SKM-1 (cell line): ENCODE results near the gene DYNLT3.
A peak's percentile ranks its signal among the peaks of the same experiment; 100 is the strongest.

Source experiments
- DNase-seq: peaks from one replicate; lab custom pipeline; 2025; ENCODE audit not compliant: unreplicated experiment; lab: John Stamatoyannopoulos, UW

DYNLT3 gene

DNA sequence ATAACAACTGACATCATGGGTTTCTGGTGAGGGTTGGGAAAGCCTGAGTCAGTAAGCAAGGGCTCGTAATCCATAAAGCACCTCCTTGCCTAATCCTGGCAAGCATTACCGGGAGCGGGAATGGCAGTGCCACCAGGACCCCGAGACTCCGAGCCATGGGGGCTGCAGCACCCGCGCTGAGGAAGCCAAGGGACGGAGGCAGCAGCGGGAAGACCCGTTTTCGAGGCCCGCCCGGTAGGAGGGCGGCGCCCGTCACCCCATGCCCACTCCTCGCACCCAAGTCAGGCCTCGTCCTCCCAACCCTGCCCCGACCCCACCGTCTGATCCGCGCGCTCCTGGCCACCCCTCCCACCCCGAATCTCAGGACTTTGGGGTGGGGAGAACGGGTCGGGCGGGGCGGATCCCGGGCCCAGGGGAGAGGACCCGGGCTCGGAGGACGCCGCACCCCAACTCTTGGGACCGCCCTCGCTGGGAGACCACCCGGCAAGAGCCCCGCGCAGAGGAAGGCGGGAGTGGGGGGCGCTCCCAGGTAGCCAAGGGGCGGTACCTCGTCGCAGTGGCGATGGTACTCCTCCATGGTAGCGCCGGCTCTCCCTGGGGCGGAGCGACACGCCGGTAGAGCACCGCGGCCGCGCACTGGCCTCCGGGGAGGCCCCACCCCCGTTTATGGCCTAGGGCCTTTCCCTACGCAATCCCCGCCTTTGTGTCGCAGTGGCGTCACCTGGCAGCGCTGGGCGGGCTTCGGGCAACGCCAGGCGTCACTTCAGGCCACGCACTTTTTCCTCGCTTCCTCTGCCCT, at the start of gene DYNLT3:
Gene DYNLT3 (minus strand): TSS at position 638 of the 799 bp plus-strand sequence. CDS start 61 bp downstream, at position 577.
- peak; percentile 16 for DNase-seq

DNA sequence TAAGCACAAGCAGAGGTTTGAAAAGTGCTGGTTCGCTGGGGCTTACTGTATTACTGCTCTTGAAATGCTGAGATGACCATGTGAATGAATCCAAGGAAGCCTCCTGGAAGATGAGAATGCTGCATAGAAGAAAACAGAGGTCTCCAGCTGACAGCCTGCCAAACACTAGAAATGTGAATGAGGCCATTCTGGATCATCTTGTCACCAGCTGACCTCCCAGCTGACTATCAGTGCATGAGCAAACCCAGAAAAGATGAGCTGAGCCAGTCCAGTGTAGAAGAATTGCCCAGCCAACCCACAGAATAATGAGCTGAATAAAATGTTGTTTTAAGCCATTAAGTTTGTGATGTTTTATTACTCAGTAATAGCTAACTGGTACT, 49.1 kb upstream of the DYNLT3 start:
- DNase-seq: no peak

DNA sequence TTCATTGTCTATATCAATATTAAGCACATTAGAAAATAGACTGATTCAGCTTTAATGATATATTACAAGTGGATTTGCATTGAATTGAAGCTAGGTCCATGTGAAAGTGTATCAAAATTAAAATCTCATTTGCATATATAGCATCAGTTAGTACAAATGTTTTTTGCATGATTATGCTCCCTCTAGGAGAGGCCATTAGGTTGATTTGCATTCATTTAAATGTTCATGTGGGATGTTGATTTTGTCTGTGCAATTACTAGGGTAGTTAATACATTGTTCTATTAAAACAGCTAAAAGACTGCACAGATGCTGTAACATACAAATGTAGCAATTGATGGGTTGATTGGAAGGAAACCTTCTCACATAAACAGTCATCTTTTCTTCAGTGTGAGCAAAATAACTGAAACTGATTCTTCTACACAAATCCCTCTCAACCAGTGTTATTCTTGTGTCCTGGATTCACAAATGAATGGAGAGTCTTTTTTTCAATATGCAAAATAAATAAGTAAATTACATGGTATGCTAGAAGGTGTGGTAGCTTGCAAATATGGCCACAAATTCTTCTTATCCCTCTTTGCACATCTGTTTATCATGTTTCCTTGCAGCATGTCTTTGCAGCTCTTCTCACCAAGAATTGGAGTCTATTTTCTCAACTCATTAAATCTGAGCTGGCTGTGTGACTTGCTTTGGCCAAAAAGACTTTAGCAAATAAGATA, 48.6 kb upstream of the DYNLT3 start:
- no peak for DNase-seq

GRCh38 chrX:37894725-37895124, 47.4 kb upstream of the DYNLT3 start:
- DNase-seq: no peak

GRCh38 chrX:37888010-37888409, 40.6 kb upstream of the DYNLT3 start:
- DNase-seq: no peak

- no peak for DNase-seq
Measured at GRCh38 chrX:37887347-37887746, 40.0 kb upstream of the DYNLT3 start.

- no peak for DNase-seq
Measured at GRCh38 chrX:37883196-37883595, 35.8 kb upstream of the DYNLT3 start.

DNA sequence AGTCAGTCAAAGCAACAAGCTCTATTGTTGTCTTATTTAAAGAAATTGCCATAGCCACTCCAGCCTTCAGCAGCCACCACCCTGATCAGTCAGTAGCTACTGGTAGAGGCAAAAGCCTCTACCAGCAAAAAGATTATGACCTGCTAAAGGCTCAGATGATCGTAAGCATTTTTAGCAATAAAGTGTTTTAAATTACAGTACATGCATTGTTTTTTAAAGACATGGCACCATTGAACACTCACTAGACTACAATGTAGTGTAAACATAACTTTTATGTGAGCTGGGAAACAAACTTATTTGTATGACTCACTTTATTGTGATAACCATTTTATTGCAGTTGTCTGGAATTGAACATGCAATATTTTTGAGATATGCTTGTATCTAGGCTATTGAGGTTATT, 32.3 kb upstream of the DYNLT3 start:
- DNase-seq: no peak

DNA sequence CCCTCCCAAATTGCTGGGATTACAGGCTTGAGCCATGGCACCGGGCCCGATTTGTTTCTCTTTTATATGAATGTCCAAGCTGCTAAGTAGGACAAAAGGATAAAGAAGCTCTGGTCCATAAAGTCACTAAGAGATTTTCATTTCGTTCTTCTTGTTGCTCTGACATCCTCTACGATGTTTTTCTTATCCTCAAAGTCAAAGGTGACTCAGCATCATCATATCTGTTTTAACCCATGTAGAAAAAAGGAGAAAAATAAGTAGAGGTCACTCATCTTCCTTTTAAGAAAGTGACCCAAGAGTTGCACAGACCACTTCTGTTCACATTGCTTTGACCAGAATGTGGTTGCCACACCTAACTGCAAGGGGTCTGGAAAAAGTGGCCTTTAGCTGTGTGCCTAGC, 29.3 kb upstream of the DYNLT3 start:
- no peak for DNase-seq

- DNase-seq: no peak
Measured at GRCh38 chrX:37875675-37876074, 28.3 kb upstream of the DYNLT3 start.

GRCh38 chrX:37873220-37873619, 25.8 kb upstream of the DYNLT3 start:
- no peak for DNase-seq

DNA sequence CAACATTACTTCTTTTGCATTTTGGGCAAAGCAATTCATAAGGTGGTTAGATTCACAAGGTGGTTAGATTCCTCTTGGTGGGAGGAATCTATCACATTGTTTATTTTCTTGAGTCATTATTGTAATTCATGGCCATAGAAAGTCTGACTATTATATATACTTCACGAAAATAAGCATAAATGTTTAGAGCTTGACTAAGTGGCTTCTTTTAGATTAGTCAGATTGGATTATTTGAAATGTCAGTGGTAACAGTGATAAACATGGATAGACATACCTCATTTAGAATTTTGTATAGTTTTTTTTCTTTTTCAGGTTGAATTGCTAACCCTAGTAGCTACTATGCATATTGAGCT, 24.9 kb upstream of the DYNLT3 start:
- DNase-seq: no peak

- DNase-seq: no peak
Measured at GRCh38 chrX:37871626-37872302, 24.4 kb upstream of the DYNLT3 start.

DNA sequence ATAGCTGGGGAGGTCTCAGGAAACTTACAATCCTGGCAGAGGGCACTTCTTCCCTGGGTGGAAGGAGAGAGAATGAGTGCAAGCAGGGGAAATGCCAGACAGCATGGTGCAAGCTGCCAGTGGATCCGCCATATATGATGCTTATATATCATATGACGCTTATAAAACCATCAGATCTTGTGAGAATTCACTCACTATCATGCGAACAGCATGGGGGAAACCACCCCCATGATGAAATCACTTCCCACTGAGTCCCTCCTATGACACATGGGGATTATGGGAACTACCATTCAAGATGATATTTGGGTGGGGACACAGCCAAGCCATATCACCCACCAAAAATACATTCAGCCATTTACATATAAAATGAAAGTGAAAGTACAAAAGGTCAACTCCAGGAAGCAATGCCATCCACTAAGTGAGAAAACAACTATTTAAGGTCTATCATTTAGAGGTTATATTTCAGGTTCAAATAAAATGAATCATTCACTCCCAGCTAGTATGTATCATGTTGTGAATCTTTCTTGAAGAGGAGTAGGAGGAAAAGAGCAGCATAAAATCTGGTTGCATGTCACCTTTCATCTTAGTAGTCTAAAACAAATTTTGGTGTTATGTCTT, 20.3 kb upstream of the DYNLT3 start:
- DNase-seq: no peak

DNA sequence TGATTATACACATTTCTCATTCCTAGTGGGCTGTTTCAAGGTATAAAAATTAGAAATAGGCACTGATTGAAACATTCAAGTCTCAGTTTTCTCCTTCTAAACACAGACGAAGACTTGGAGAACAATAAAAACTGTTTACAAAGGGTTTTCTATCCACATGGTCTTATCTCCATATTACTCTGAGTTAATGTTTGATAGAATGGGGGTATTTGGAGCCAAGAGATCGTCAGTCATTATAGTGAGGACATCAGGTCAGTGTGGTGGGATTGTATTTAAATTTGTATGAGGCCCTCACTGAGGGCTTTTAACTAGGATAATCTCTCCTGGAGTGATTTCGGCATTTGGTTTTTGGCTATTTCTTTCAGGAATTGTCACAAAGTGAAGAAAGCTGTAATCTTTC, 16.4 kb upstream of the DYNLT3 start:
- no peak for DNase-seq

DNA sequence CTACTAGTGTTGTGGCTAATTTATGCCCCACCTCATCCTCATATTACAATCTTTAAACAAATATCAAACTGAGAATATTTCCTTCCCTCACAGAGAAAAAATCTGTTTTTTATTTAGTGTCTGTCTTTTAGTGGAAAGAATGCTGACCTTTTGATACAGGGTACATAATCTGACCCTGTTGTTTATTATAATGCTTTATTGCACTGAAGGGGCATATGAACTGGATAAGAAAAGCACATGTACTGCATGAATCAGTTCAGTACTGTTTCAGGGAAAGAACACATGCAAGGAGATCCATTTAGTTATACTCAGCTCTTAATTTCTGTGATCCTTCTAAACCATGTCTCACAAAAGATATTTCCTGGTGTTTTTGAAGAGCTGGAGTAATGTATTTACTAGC, 15.5 kb upstream of the DYNLT3 start:
- no peak for DNase-seq

DNA sequence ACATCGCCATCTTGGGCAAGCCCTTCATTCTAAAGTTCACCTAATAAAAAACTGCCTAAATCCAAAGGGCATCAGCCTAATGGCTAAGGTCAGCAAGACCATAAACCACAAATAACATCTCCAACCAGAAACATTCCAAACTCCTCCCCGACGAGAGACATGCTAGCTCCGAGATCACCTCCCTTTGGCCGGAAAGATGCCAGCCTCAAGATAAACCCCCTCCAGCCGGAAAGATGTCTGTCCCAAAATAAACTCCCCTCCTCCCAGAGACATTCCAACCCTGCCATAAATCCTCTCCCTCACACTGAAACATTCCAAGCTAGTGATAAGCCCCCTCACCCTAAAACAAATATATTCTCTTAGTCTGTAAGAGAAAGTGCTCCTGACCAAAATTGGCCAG, 13.3 kb upstream of the DYNLT3 start:
- DNase-seq: no peak

DNA sequence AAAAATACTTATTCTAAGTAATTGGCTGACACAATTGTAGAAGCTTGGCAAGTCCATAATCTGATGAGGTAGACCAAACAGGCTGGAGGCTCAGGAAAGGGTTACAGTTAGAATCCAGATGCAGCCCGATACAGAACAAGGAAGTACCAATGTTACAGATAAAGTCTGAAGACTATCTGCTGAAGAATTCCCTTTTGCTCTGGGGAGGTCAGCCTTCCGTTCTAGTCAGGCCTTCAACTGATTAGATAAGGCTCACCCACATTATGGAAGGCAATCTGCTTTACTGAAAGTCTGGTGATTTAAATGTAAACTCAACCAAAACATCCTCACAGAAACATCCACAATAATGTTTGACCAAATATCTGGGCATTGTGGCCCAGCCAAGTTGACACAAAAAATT, 7.4 kb upstream of the DYNLT3 start:
- DNase-seq: no peak

DNA sequence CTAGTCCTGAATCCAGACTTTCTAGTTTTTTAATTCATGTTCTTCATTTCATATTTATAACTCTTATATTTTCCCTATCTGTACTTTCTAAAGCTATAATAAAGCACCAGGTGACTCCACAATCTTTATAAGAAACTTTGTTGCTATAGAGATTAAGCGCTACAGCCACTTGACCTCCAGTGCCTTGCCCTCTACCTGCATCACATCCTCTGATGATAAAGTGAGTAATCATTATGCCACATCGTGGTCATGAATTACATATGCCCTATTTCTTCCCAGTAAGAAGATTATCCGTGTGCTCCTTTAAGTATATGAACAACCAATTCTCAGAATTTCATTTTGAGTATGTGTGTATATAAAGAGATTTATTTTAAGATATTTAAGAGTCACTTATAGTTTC, 6.8 kb upstream of the DYNLT3 start:
- DNase-seq: no peak

GRCh38 chrX:37847733-37848197, 394 bp upstream of the DYNLT3 start:
- DNase-seq: no peak

GRCh38 chrX:37846558-37846933, 825 bp downstream of the DYNLT3 start:
- DNase-seq: no peak

DNA sequence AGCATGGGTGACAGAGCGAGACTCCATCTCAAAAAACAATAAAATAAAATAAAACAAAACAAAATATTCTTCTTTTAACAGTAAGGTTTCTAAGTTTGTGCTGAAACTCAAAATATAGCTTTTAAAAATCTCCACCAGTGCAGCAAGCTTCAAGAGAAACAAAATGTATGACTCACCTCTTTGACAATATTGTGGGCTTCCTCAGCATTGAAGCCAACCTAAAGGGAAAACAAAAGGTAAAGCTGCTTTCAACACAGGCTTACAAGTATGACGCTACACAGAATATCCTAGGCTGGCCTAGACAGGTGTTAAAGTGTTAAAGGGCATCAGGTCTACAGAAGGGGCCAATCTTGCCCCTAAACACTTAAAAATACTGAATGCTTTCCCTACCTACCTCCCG, 1.2 kb downstream of the DYNLT3 start:
- DNase-seq: no peak
